Hepatocyte (in vitro differentiated cells): ENCODE results near the gene RANBP17. TPM values are rescaled to one million over a fixed set of nuclear protein-coding genes. Genes with fewer than 3 reads are reported as not detected.

Experiments
- DNase-seq: peaks from one replicate; pipeline ENCODE4 v3.0.0-alpha.2; 2016; ENCODE audit warnings: low spot score
- H2AFZ ChIP-seq: fragments of 200-600 bp; sonication (generic); 2 replicates; pipeline ENCODE4 v1.6.0; 2016; ENCODE audit warnings: antibody characterized with exemption, mild to moderate bottlenecking
- H3K27ac ChIP-seq: fragments of 200-600 bp; sonication (generic); 2 replicates; pipeline ENCODE4 v1.5.1; 2016; ENCODE audit warnings: mild to moderate bottlenecking
- H3K27me3 ChIP-seq: fragments of 200-600 bp; sonication (generic); 2 replicates; pipeline ENCODE4 v1.6.1; 2016
- H3K36me3 ChIP-seq: fragments of 200-600 bp; sonication (generic); replicated peaks from 2 replicates; pipeline ENCODE4 v1.5.1; 2016; ENCODE audit warnings: low read depth; ENCODE audit not compliant: insufficient read depth
- H3K4me1 ChIP-seq: fragments of 200-600 bp; sonication (generic); 2 replicates; pipeline ENCODE4 v1.5.1; 2016; ENCODE audit warnings: mild to moderate bottlenecking, moderate library complexity; ENCODE audit not compliant: insufficient read depth
- H3K4me2 ChIP-seq: fragments of 200-600 bp; sonication (generic); 2 replicates; pipeline ENCODE4 v1.6.0; 2016
- H3K4me3 ChIP-seq: fragments of 200-600 bp; sonication (generic); 2 replicates; pipeline ENCODE4 v1.5.1; 2016; ENCODE audit warnings: mild to moderate bottlenecking
- H3K79me2 ChIP-seq: fragments of 200-600 bp; sonication (generic); 2 replicates; pipeline ENCODE4 v1.6.0; 2017; ENCODE audit warnings: mild to moderate bottlenecking
- H3K9me2 ChIP-seq: fragments of 200-600 bp; sonication (generic); replicated peaks from 2 replicates; pipeline ENCODE4 v1.6.0; 2017; ENCODE audit warnings: mild to moderate bottlenecking; ENCODE audit not compliant: insufficient read depth
- H3K9me3 ChIP-seq: fragments of 200-600 bp; sonication (generic); 2 replicates; pipeline ENCODE4 v1.5.1; 2016; ENCODE audit warnings: low read depth, mild to moderate bottlenecking
- H4K20me1 ChIP-seq: fragments of 200-600 bp; sonication (generic); 2 replicates; pipeline ENCODE4 v1.6.0; 2016; ENCODE audit warnings: mild to moderate bottlenecking; ENCODE audit not compliant: insufficient read depth, poor library complexity, severe bottlenecking
- CTCF ChIP-seq: fragments of 200-600 bp; sonication (generic); IDR thresholded peaks from 2 replicates; pipeline ENCODE4 v1.5.1; 2016; ENCODE audit warnings: antibody characterized with exemption, mild to moderate bottlenecking; ENCODE audit not compliant: poor library complexity
- EZH2 ChIP-seq: fragments of 200-600 bp; sonication (generic); IDR thresholded peaks from 2 replicates; pipeline ENCODE4 v1.6.1; 2016; ENCODE audit warnings: antibody characterized with exemption, mild to moderate bottlenecking, borderline replicate concordance
- EZH2phosphoT487 ChIP-seq: fragments of 200-600 bp; sonication (generic); IDR thresholded peaks from one replicate; pipeline ENCODE4 v1.6.1; 2018; ENCODE audit warnings: antibody characterized with exemption, mild to moderate bottlenecking, low read depth, moderate library complexity; ENCODE audit not compliant: unreplicated experiment, severe bottlenecking
- WGBS: methylation state at CpG from one replicate; pipeline ENCODE4 v1.1.6; 2016; ENCODE audit warnings: low lambda C conversion rate; ENCODE audit errors: missing lambda C conversion rate; 5-methylcytosine and 5-hydroxymethylcytosine counted together
- polyA plus RNA-seq: library from polyadenylated mRNA; unstranded; fragments of >200 nt; fragmentation: Nextera tagmentation; extraction: Ambion mirVana; gene quantifications from 2 replicates; pipeline ENCODE4 v1.2.1, GENCODE V29; 2016
- total RNA-seq: library from RNA; depleted of rRNA; stranded (reverse); fragments of >200 nt; gene quantifications from 2 replicates; pipeline ENCODE4 v1.2.3, GENCODE V29; 2014

Gene RANBP17
- total and polyA plus RNA-seq, 2 experiments from 2014 or later: 11.7 to 17.1 TPM

GRCh38 chr5:171094356-171094755 is 232.5 kb downstream of the RANBP17 start:
- H3K27me3 ChIP-seq: no peaks in the 10 kb centered on the region
- WGBS: 93% methylated on average over 3 of the region's 3 CpGs
- H3K36me3 ChIP-seq: no peaks in the 10 kb centered on the region
- H4K20me1 ChIP-seq: no peaks in the 10 kb centered on the region
- no peaks in the 10 kb centered on the region for H3K4me1 ChIP-seq
- TF ChIP-seq EZH2 (no peak), EZH2phosphoT487 (no peak), CTCF (no peak)
- H3K79me2 ChIP-seq: no peaks in the 10 kb centered on the region
- H3K9me2 ChIP-seq: no peaks in the 10 kb centered on the region
- no peak overlapping the region for H3K4me3 ChIP-seq
- no peak overlapping the region for H2AFZ ChIP-seq
- H3K4me2 ChIP-seq: no peak overlapping the region
- no peak for DNase-seq
- H3K27ac ChIP-seq: no peak overlapping the region
- H3K9me3 ChIP-seq: no peaks in the 10 kb centered on the region

GRCh38 chr5:171102877-171103610 is 241.2 kb downstream of the RANBP17 start:
- no peak overlapping the region for H3K4me3 ChIP-seq
- DNase-seq: no peak
- 70% methylated on average over 11 of the region's 11 CpGs for WGBS
- H3K27ac ChIP-seq: no peak overlapping the region
- no peak overlapping the region for H3K4me2 ChIP-seq
- H2AFZ ChIP-seq: no peak overlapping the region
- no peaks in the 10 kb centered on the region for H3K9me2 ChIP-seq
- no peaks in the 10 kb centered on the region for H3K36me3 ChIP-seq
- no peaks in the 10 kb centered on the region for H3K4me1 ChIP-seq
- TF ChIP-seq CTCF: no peak
- TF ChIP-seq EZH2: no peak
- TF ChIP-seq EZH2phosphoT487: no peak
- no peaks in the 10 kb centered on the region for H3K27me3 ChIP-seq
- H4K20me1 ChIP-seq: no peaks in the 10 kb centered on the region
- no peaks in the 10 kb centered on the region for H3K9me3 ChIP-seq
- no peaks in the 10 kb centered on the region for H3K79me2 ChIP-seq

- Histone ChIP-seq H3K4me2 (no peak overlapping the region), H3K9me2 (no peaks in the 10 kb centered on the region), H2AFZ (no peak overlapping the region), H3K9me3 (no peaks in the 10 kb centered on the region), H3K27me3 (no peaks in the 10 kb centered on the region), H4K20me1 (no peaks in the 10 kb centered on the region), H3K4me3 (no peak overlapping the region), H3K27ac (no peak overlapping the region), H3K36me3 (no peaks in the 10 kb centered on the region), H3K79me2 (no peaks in the 10 kb centered on the region), H3K4me1 (no peaks in the 10 kb centered on the region)
- 90% methylated on average over 4 of the region's 4 CpGs for WGBS
- no peak for DNase-seq
- TF ChIP-seq EZH2 (no peak), EZH2phosphoT487 (no peak), CTCF (no peak)
Measured at GRCh38 chr5:171107669-171108068, 245.9 kb downstream of the RANBP17 start.

GRCh38 chr5:171115519-171115918 is 253.7 kb downstream of the RANBP17 start:
- no peak overlapping the region for H3K4me3 ChIP-seq
- H3K9me2 ChIP-seq: no peaks in the 10 kb centered on the region
- no peak overlapping the region for H2AFZ ChIP-seq
- no peak overlapping the region for H3K27ac ChIP-seq
- no peaks in the 10 kb centered on the region for H3K36me3 ChIP-seq
- H3K27me3 ChIP-seq: no peaks in the 10 kb centered on the region
- TF ChIP-seq EZH2: no peak
- TF ChIP-seq EZH2phosphoT487: no peak
- TF ChIP-seq CTCF: no peak
- WGBS: 80% methylated on average over 5 of the region's 5 CpGs
- DNase-seq: no peak
- no peak overlapping the region for H3K4me2 ChIP-seq
- H4K20me1 ChIP-seq: no peaks in the 10 kb centered on the region
- H3K4me1 ChIP-seq: no peaks in the 10 kb centered on the region
- H3K9me3 ChIP-seq: no peaks in the 10 kb centered on the region
- no peaks in the 10 kb centered on the region for H3K79me2 ChIP-seq
